HG02938 (cell line): Measurements from ENCODE around the gene ARHGAP18.

ENCODE experiments used
- ATAC-seq: cut with Tn5 transposase; IDR thresholded peaks from one replicate; pipeline ENCODE4 v1.9.1; 2021; ENCODE audit warnings: mild to moderate bottlenecking, moderate library complexity; ENCODE audit not compliant: unreplicated experiment

Gene ARHGAP18

DNA sequence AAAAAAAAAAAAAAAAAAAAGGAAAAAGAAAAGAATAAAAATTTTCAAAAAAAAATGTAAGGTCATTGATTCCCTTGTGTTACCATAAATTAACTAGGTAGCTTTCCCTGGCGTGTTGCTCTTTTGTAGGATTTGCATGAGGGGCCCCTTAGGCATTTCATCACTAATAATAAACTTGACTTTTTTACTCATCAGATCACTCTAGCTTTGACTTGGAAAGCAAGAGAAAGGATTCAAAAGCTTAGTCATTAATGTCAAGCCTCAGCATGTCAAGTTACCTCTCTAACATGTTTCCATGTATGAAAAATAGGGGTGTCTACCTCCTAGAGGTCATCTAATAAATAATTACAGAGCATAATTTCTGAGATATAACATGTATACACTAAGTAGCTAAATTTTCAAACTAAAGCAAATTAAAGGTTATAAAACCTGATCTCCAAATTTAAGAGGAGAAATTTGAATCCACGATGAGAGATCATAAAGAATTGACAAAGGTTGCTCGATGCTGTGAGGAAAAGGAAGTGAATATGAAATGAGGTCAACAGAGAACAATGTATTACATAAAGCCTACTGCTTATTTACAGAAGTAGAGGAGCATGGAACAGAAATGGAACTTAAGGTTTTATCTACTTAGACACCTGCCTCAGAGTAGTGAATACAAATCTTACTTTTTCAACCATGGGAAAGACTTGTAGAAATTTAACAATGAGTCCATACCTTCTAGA is 86.8 kb downstream of the ARHGAP18 start:
- ATAC-seq = no peak

- no peak for ATAC-seq
These were observed 88.7 kb downstream of the ARHGAP18 start for GRCh38 chr6:129621252-129621651.

- ATAC-seq = no peak
These were observed 89.8 kb downstream of the ARHGAP18 start for GRCh38 chr6:129620234-129620610.

DNA sequence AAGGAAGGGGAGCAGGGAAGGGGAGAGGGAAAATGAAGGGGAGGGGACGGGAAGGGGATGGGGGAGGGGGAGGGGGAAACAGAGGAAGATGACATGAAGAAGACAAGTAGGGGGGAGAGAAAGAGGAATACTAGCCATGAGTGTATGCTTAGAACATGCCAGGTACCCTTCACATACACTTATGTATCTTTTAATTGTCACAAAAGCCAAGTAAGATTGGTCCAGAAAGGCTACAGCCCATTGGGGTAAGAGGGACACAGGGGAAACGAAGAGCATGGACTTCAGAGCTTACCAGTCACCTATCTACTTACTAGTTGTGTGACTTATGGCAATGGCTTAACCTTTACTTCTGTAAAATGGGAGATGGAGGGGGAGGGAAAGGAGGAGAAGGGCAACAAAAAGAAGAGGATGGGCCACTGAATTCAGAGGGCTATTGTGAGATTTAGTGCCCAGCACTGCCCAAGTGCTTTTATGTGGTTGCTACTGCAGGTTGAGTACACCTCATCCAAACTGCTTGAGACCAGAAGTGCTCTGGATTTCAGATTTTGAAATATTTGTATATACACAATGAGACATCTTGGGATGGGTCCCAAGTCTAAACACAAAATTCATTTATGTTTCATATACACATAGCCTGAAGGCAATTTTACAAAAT is 90.3 kb downstream of the ARHGAP18 start:
- no peak for ATAC-seq

- no peak for ATAC-seq
These were observed 92.0 kb downstream of the ARHGAP18 start for GRCh38 chr6:129617986-129618385.

- ATAC-seq = no peak
These were observed 94.5 kb downstream of the ARHGAP18 start for GRCh38 chr6:129615496-129615895.

- ATAC-seq = no peak
These were observed 95.0 kb downstream of the ARHGAP18 start for GRCh38 chr6:129615020-129615419.

DNA sequence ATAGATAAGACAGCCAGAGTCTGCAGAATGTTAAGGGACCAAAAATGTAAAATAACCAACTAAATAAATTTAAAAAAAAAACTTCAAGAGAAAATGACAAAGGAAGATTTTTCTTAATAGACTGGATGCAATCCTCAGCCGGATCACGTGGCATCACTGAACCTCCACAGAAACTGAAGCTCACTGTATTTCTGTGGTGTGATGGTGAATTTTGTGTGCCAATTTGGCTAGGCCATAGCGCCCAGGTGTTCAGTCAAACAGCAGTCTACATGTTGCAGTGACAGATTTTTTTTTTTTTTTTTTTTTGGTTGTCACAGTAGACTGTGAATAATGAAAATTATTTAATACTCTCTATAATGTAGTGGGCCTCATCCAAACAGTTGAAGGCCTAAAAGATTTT is 95.5 kb downstream of the ARHGAP18 start:
- no peak for ATAC-seq

GRCh38 chr6:129612440-129612839 is 97.5 kb downstream of the ARHGAP18 start:
- no peak for ATAC-seq

DNA sequence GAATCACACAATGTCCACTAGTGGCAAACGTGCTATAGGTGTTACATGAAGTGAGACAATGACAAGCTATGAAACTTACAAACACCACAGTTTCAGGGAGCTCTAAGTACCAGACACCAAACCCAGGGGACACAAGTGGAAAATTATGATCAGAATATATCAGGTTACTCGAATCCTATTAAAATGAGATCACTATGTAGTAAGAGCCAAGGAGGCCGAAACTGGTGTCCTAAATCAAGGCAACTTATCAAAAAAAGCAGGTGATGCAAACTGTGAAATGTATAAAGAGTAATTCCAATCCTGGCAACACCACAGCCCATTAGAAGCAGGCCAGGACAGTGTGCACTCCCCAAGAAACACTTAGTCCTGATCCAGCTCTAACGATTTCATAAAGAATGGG is 100.3 kb downstream of the ARHGAP18 start:
- no peak for ATAC-seq

GRCh38 chr6:129608886-129609537 is 101.0 kb downstream of the ARHGAP18 start:
- ATAC-seq = no peak

DNA sequence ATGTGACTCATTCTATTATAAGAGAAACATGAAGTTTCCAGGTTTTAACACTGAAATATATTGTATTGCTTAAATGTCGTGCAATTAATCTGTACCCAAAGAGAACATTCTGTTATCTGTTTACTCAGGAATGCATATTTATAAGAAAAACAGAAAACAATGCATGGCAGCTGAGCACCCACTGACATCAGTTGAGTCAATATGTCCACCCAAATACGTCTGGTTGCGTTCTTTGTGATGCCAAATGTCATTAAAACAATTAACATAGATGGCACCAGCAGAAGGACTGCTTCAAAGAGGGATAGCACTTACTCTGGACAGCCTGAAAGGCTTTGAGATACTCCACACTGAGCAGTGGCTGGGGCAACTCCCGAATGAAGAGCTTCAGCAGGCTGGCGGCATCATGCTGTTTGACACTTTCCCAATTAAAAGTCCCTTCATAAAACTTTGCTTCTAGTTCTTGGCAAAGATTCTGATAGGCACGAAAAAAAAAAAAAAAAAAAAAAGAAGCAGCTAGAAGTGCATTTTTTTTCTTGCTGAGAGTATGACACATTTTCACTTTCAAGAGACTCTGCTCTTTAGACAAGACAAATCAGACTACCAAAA is 102.3 kb downstream of the ARHGAP18 start:
- no peak for ATAC-seq

GRCh38 chr6:129606664-129607063 is 103.3 kb downstream of the ARHGAP18 start:
- no peak for ATAC-seq

GRCh38 chr6:129605967-129606366 is 104.0 kb downstream of the ARHGAP18 start:
- ATAC-seq = no peak

DNA sequence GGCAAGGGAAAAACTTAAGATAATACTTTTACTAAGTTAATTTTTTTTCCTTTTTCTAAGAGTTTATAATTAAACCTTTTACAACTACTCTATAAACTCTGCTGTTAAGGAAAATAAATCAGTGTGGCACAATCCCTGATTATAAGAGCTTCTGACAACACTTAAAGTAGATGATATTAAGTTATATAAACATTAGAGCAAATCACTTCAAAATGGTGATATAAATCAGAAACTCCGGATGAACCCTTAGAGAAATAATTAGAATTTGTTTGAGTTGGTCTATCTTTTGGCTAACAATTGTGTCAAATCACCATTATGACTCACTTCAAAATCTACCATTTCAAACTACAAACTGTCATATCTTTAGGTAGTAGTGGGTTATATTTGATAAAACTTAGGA is 104.9 kb downstream of the ARHGAP18 start:
- no peak for ATAC-seq

DNA sequence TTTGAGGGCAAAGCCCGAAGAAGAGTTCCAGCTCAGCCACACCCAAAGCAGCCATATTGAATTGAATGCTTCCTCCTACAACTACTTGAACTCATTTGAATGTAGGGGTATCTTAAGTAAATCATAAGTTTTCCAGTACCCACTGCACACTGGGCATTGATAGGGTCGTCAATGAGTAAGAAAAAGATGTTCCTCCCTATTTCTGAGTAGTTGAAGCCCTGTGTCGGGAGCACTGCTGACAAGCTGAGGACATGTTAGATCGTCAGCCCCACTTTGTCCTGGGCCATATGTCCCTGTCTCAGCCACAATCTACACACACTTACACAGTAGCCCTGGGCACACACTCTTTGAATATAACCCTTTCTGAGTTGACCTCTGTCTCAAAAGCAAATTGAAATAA is 105.7 kb downstream of the ARHGAP18 start:
- ATAC-seq = no peak

DNA sequence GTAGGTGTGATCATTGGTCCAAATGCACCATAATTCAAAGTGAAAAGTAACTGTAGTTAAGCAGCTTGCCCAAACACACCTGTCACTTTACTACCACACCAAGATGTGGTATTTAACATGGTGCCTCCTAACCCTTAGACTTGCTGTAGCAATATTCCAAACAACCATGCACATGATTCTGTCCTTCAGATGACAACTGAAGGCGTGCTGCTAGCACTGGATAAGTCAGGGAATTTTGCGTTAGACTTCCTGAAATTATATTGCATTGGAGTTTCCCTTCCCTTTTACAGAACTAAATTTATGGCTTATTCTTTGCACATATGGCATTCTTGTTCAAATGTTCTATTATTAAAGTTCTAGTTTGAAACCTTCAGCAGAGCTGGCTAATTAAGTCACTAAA is 106.2 kb downstream of the ARHGAP18 start:
- no peak for ATAC-seq

DNA sequence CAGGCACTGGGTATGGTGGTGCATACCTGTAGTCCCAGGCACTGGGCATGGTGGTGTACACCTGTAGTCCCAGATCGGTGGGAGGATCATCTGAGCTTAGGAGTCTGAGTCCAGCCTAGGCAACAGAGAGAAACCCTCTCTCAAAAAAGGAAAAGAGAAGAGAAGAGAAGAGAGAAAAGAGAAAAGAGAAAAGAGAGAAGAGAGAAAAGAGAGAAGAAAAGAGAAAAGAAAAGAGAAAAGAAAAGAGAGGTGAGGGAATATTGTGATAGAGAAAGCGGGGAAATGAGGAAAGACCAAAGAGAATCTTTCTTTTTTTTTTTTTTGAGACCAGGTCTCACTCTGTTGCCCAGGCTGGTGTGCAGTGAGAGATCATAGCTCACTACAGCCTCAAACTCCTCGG is 108.7 kb downstream of the ARHGAP18 start:
- ATAC-seq = no peak

DNA sequence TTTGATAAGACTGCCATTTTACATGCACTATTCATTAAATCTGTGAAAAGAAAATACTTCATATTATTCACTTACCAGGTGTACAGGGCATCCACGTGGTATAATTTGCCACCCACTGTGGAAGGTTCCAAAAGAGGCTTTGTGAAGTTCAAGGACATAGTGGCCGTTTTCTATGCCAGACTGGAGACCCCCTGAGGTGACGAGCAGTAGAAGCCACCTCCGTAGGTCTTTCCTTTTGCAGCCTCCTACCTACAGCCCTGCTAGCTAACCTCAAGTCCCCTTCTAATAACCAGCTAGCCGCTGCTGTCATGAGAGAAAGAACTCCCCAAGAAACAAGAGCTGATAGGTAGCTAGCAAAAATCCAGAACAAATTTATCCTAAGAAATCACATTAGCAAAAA is 110.5 kb downstream of the ARHGAP18 start:
- ATAC-seq = no peak

GRCh38 chr6:129598244-129599187 is 111.5 kb downstream of the ARHGAP18 start:
- ATAC-seq = peak; percentile 81
